Measurements from ENCODE around the gene SLAMF9. TPM values are rescaled to one million over a fixed set of nuclear protein-coding genes. Genes with fewer than 3 reads are reported as not detected.

The SLAMF9 gene
- total and polyA plus RNA-seq, 2 experiments from 2014 or later, result not detected

GRCh38 chr1:159993911-159994310 lies 39.9 kb upstream of the SLAMF9 start:
- peaks cover 17% of the 10 kb centered on the region for H3K4me1 ChIP-seq (ENCODE audit: low read depth)
- DNase-seq (ENCODE audit: low read depth in 1 of 2, low spot score in 1 of 2), result no peak
- H3K27me3 ChIP-seq, result no peaks in the 10 kb centered on the region
- H3K9me3 ChIP-seq (ENCODE audit: low read depth), result no peaks in the 10 kb centered on the region
- TF ChIP-seq CTCF (IDR thresholded peaks at IDR 0.05; ENCODE audit: low read depth, low read length), result no peak
- no peaks in the 10 kb centered on the region for H3K36me3 ChIP-seq
- no peak overlapping the region for H3K27ac ChIP-seq
- H3K4me3 ChIP-seq, result no peak overlapping the region

- no peak overlapping the region for H3K27ac ChIP-seq
- no peaks in the 10 kb centered on the region for H3K9me3 ChIP-seq (ENCODE audit: low read depth)
- DNase-seq (ENCODE audit: low read depth in 1 of 2, low spot score in 1 of 2), result peak in 1 of 2 donors; percentile 48
- no peaks in the 10 kb centered on the region for H3K36me3 ChIP-seq
- no peaks in the 10 kb centered on the region for H3K27me3 ChIP-seq
- peaks cover 26% of the 10 kb centered on the region for H3K4me1 ChIP-seq (ENCODE audit: low read depth)
- no peak overlapping the region for H3K4me3 ChIP-seq
- TF ChIP-seq CTCF (IDR thresholded peaks at IDR 0.05; ENCODE audit: low read depth, low read length), result no peak
Measured at GRCh38 chr1:159992161-159992560, 38.1 kb upstream of the SLAMF9 start.

GRCh38 chr1:159991513-159991912 lies 37.5 kb upstream of the SLAMF9 start:
- Histone ChIP-seq H3K36me3 (no peaks in the 10 kb centered on the region), H3K4me3 (no peak overlapping the region), H3K27ac (no peak overlapping the region), H3K27me3 (no peaks in the 10 kb centered on the region), H3K4me1 (ENCODE audit: low read depth) (peaks cover 24% of the 10 kb centered on the region), H3K9me3 (ENCODE audit: low read depth) (no peaks in the 10 kb centered on the region)
- TF ChIP-seq CTCF (IDR thresholded peaks at IDR 0.05; ENCODE audit: low read depth, low read length), result no peak
- DNase-seq (ENCODE audit: low read depth in 1 of 2, low spot score in 1 of 2), result peak in 1 of 2 donors; percentile 19

GRCh38 chr1:159990005-159990404 lies 36.0 kb upstream of the SLAMF9 start:
- Histone ChIP-seq H3K4me1 (ENCODE audit: low read depth) (peaks cover 23% of the 10 kb centered on the region), H3K4me3 (no peak overlapping the region), H3K36me3 (no peaks in the 10 kb centered on the region), H3K27ac (no peak overlapping the region), H3K9me3 (ENCODE audit: low read depth) (no peaks in the 10 kb centered on the region), H3K27me3 (no peaks in the 10 kb centered on the region)
- TF ChIP-seq CTCF (IDR thresholded peaks at IDR 0.05; ENCODE audit: low read depth, low read length), result no peak
- no peak for DNase-seq (ENCODE audit: low read depth in 1 of 2, low spot score in 1 of 2)

GRCh38 chr1:159989581-159989980 lies 35.5 kb upstream of the SLAMF9 start:
- peaks cover 23% of the 10 kb centered on the region for H3K4me1 ChIP-seq (ENCODE audit: low read depth)
- H3K36me3 ChIP-seq, result no peaks in the 10 kb centered on the region
- no peak for DNase-seq (ENCODE audit: low read depth in 1 of 2, low spot score in 1 of 2)
- TF ChIP-seq CTCF (IDR thresholded peaks at IDR 0.05; ENCODE audit: low read depth, low read length), result no peak
- no peak overlapping the region for H3K27ac ChIP-seq
- H3K27me3 ChIP-seq, result no peaks in the 10 kb centered on the region
- H3K9me3 ChIP-seq (ENCODE audit: low read depth), result no peaks in the 10 kb centered on the region
- no peak overlapping the region for H3K4me3 ChIP-seq

- Histone ChIP-seq H3K27me3 (peaks cover 5% of the 10 kb centered on the region), H3K9me3 (ENCODE audit: low read depth) (no peaks in the 10 kb centered on the region), H3K4me1 (ENCODE audit: low read depth) (peaks cover 23% of the 10 kb centered on the region), H3K4me3 (no peak overlapping the region), H3K36me3 (no peaks in the 10 kb centered on the region), H3K27ac (no peak overlapping the region)
- no peak for TF ChIP-seq CTCF (IDR thresholded peaks at IDR 0.05; ENCODE audit: low read depth, low read length)
- DNase-seq (ENCODE audit: low read depth in 1 of 2, low spot score in 1 of 2), result no peak
Measured at GRCh38 chr1:159988006-159988405, 34.0 kb upstream of the SLAMF9 start.

All from cardiac muscle cell (in vitro differentiated cells and primary cell).